GM12878 (cell line): ENCODE data around the gene ELP2. TPM values are rescaled to one million over a fixed set of nuclear protein-coding genes. Genes with fewer than 3 reads are reported as not detected.
"Not testable (repeated sequence)": the region's sequence is repeated elsewhere in the genome, so short reads cannot be mapped to it uniquely, and the experiment has no call there.

Experiments used
- ATAC-seq: fragments of 200-7000 bp; cut with Tn5 transposase; 3 replicates; pipeline ENCODE4 v1.9.1; 2020; ENCODE audit warnings: mild to moderate bottlenecking, moderate library complexity
- BruUV-seq: library from RNA; stranded (reverse); fragments of 400-500 nt; replicated peaks from 2 replicates; lab custom pipeline; 2021; lab: Mats Ljungman, UMichigan
- CTCF ChIA-PET: fragments of 300-600 bp; sonication (Branson Sonifier 250); formaldehyde crosslinking; extraction: SDS; loops from one replicate; lab custom pipeline; 2021; ENCODE audit warnings: inconsistent platforms; lab: Yijun Ruan, JAX
- POLR2A ChIA-PET: fragments of 350-600 bp; formaldehyde crosslinking; extraction: SDS; loops from one replicate; lab custom pipeline; 2021; ENCODE audit warnings: inconsistent platforms; lab: Charles Lee
- RAD21 ChIA-PET: fragments of 300-600 bp; sonication (Branson Sonifier 250); formaldehyde crosslinking; loops from one replicate; lab custom pipeline; 2023; ENCODE audit warnings: antibody characterized with exemption; ENCODE audit not compliant: unreplicated experiment; lab: Charles Lee
- SMC1A ChIA-PET: fragments of 300-600 bp; sonication (Branson Sonifier 250); formaldehyde crosslinking; loops from one replicate; lab custom pipeline; 2023; ENCODE audit not compliant: unreplicated experiment, uncharacterized antibody; lab: Charles Lee
- DNase-seq: peaks from one replicate; pipeline ENCODE4 v3.0.0-alpha.2; 2011; ENCODE audit warnings: low read depth, low spot score
- FAIRE-seq: peaks from 3 replicates; lab custom pipeline; 2011; peaks lifted over from hg19 to GRCh38; lab: Jason Lieb, UNC
- H2AFZ ChIP-seq: 2 replicates; pipeline ENCODE4 v1.6.0; 2011; ENCODE audit warnings: low read depth, low read length, control low read depth; ENCODE audit not compliant: control insufficient read depth
- H3K27ac ChIP-seq: 2 replicates; pipeline ENCODE4 v1.5.1; 2011; ENCODE audit warnings: control low read depth; ENCODE audit not compliant: control insufficient read depth, insufficient read depth
- H3K27me3 ChIP-seq, 2 experiments: replicated peaks in 1 of 2; 2 replicates each; pipeline versions ENCODE4 v1.6.0 to v1.6.1; 2011; ENCODE audit warnings: low read length in 1 of 2; ENCODE audit not compliant: control insufficient read depth in 2 of 2, insufficient read depth in 2 of 2
- H3K36me3 ChIP-seq, 2 experiments: 2 replicates each; pipeline ENCODE4 v1.5.1; 2011; ENCODE audit warnings: low read length in 1 of 2; ENCODE audit not compliant: control insufficient read depth in 2 of 2, insufficient read depth in 2 of 2
- H3K4me1 ChIP-seq: 2 replicates; pipeline ENCODE4 v1.6.1; 2011; ENCODE audit warnings: mild to moderate bottlenecking, low read length, moderate library complexity, mixed read lengths; ENCODE audit not compliant: control insufficient read depth, insufficient read depth
- H3K4me2 ChIP-seq: 2 replicates; pipeline ENCODE4 v1.6.0; 2011; ENCODE audit warnings: control low read depth; ENCODE audit not compliant: control insufficient read depth, insufficient read depth
- H3K4me3 ChIP-seq: fragments of 200-600 bp; sonication (generic); 2 replicates; pipeline ENCODE4 v1.5.1; 2016
- H3K79me2 ChIP-seq: 2 replicates; pipeline ENCODE4 v1.6.0; 2011; ENCODE audit warnings: low read length; ENCODE audit not compliant: control insufficient read depth, insufficient read depth
- H3K9ac ChIP-seq: 2 replicates; pipeline ENCODE4 v1.8.0; 2011; ENCODE audit warnings: low read length, control low read depth, mixed read lengths; ENCODE audit not compliant: control insufficient read depth, insufficient read depth
- H3K9me3 ChIP-seq: replicated peaks from 3 replicates; pipeline ENCODE4 v1.5.1; 2011; ENCODE audit warnings: mild to moderate bottlenecking, low read length; ENCODE audit not compliant: control insufficient read depth, insufficient read depth
- H4K20me1 ChIP-seq: 2 replicates; pipeline ENCODE4 v1.6.0; 2011; ENCODE audit not compliant: control insufficient read depth, insufficient read depth
- EED ChIP-seq: sonication (generic); IDR thresholded peaks from 2 replicates; pipeline ENCODE4 v1.6.1; 2016; ENCODE audit warnings: antibody characterized with exemption, low read depth
- ETV6 ChIP-seq, 2 experiments: fragments of 450-650 bp in 1 of 2; IDR thresholded peaks in 1 of 2; conservative IDR thresholded peaks in 1 of 2; 2 replicates each; pipeline ENCODE4 v1.6.1; 2014; ENCODE audit warnings: antibody characterized with exemption in 1 of 2, borderline replicate concordance in 1 of 2, low read depth in 1 of 2, mild to moderate bottlenecking in 1 of 2, moderate library complexity in 1 of 2
- EZH2 ChIP-seq: IDR thresholded peaks from 2 replicates; pipeline ENCODE4 v1.6.1; 2012; ENCODE audit warnings: low read depth, mild to moderate bottlenecking, control low read depth, inconsistent platforms, low read length, borderline replicate concordance; ENCODE audit not compliant: control insufficient read depth
- NFYB ChIP-seq: IDR thresholded peaks from 2 replicates; pipeline ENCODE4 v1.6.1; 2011; ENCODE audit warnings: low read depth, mild to moderate bottlenecking, low read length, improper control_type of control experiment, moderate library complexity; ENCODE audit not compliant: insufficient read depth
- YY1 ChIP-seq: IDR thresholded peaks from 2 replicates; pipeline ENCODE4 v1.6.1; 2011; ENCODE audit warnings: low read depth, mild to moderate bottlenecking, low read length
- ZBTB40 ChIP-seq: fragments of 450-650 bp; IDR thresholded peaks from 2 replicates; pipeline ENCODE4 v1.6.1; 2016; ENCODE audit warnings: mild to moderate bottlenecking, moderate library complexity, borderline replicate concordance
- ZNF384 ChIP-seq: IDR thresholded peaks from 2 replicates; pipeline ENCODE4 v1.6.1; 2012; ENCODE audit warnings: low read depth, mild to moderate bottlenecking, low read length, improper control_type of control experiment, borderline replicate concordance
- WGBS: methylation state at CpG from one replicate; pipeline ENCODE4 v1.1.6; 2016; ENCODE audit warnings: low lambda C conversion rate; ENCODE audit not compliant: insufficient replicate concordance, insufficient coverage; ENCODE audit errors: missing lambda C conversion rate; 5-methylcytosine and 5-hydroxymethylcytosine counted together
- in situ Hi-C: fragments of 300-500 bp; cut with MboI; formaldehyde crosslinking; loops from 9 replicates; pipeline ENCODE4 v1.14.3; 2018; ENCODE audit warnings: mixed read lengths
- intact Hi-C: fragments of 100-400 bp; cut with micrococcal nuclease; formaldehyde crosslinking; loops from one replicate; pipeline ENCODE4 v1.14.2; 2022; ENCODE audit not compliant: unreplicated experiment
- polyA plus RNA-seq, 11 experiments: library from polyadenylated mRNA; depleted of rRNA in 4 of 11; unstranded in 6 of 11; stranded (reverse) in 5 of 11; fragments of >200 nt; fragmentation: Nextera tagmentation in 4 of 11; fragmentation: Illumina TruSeq in 1 of 11; extraction: Ambion mirVana in 4 of 11; extraction: Trizol in 1 of 11; gene quantifications; 1 replicate in 1 of 11; 2 replicates in 10 of 11; pipeline versions ENCODE4 v1.2.1 to v1.2.3, GENCODE V29; 2011 to 2016; ENCODE audit warnings: inconsistent platforms in 2 of 11, missing spikeins in 2 of 11, low read depth in 1 of 11
- total RNA-seq, 4 experiments: library from RNA; depleted of rRNA in 3 of 4; stranded (reverse); fragments of >200 nt in 3 of 4; fragmentation: Illumina TruSeq in 1 of 4; extraction: Trizol in 1 of 4; gene quantifications; 2 replicates each; pipeline versions ENCODE4 v1.2.1 to v1.2.3, GENCODE V29; 2013 to 2021

Gene ELP2
- total and polyA plus RNA-seq, 10 of the 15 experiments (the other 5 are each of a cell fraction or from before 2014, with no cell fraction given) = 56.9 to 134 (median 88.5) TPM

GRCh38 chr18:36207303-36207702, 77.6 kb downstream of the ELP2 start (continued):
- TF ChIP-seq ZBTB40 (no peak), EED (no peak), ETV6 (conservative IDR thresholded peaks at IDR 0.05 in 1 of 2, IDR thresholded peaks at IDR 0.05 in 1 of 2; ENCODE audit: borderline replicate concordance in 1 of 2, low read depth in 1 of 2) (no peak), NFYB (no peak), EZH2 (no peak), YY1 (no peak), ZNF384 (no peak)

DNA sequence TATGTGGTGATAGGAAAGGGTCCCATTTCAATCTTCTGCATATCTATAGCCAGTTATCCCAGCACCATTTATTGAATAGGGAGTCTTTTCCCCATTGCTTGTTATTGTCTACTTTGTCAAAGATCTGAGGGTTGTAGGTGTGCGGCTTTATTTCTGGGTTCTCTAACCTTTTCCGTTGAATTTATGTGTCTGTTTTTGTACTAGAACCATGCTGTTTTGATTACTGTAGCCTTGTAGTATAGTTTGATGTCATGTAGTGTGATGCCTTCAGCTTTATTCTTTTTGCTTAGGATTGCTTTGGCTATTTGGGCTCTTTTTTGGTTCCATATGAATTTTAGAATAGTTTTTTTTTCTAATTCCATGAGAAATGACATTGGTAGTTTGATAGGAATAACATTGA, 78.3 kb downstream of the ELP2 start:
- H3K36me3 ChIP-seq, H4K20me1 ChIP-seq, H2AFZ ChIP-seq, H3K4me2 ChIP-seq, intact Hi-C loops, H3K79me2 ChIP-seq, H3K9me3 ChIP-seq, DNase-seq, CTCF ChIA-PET, H3K4me1 ChIP-seq, ATAC-seq, H3K9ac ChIP-seq, FAIRE-seq, in situ Hi-C loops, BruUV-seq, H3K27ac ChIP-seq, SMC1A ChIA-PET, RAD21 ChIA-PET, H3K27me3 ChIP-seq, H3K4me3 ChIP-seq: not testable (repeated sequence)
- POLR2A ChIA-PET = interaction anchor here (0.6 kb wide), 1 partner anchor 685 kb away, joined by 4 read pairs; no protein-coding TSS in a partner anchor
- 100% methylated on average over 2 of the region's 2 CpGs for WGBS
